K562 (cell line): ENCODE measurements around the gene IDNK. TPM values are rescaled to one million over a fixed set of nuclear protein-coding genes. Genes with fewer than 3 reads are reported as not detected.

Experiments used
- ATAC-seq: fragments of 200-7000 bp; cut with Tn5 transposase; 3 replicates; pipeline ENCODE4 v1.9.1; 2020; ENCODE audit warnings: moderate library complexity
- BruUV-seq: library from RNA; stranded (reverse); fragments of 400-500 nt; replicated peaks from 2 replicates; lab custom pipeline; 2021; lab: Mats Ljungman, UMichigan
- CTCF ChIA-PET: fragments of 300-600 bp; formaldehyde crosslinking; extraction: SDS; loops from one replicate; lab custom pipeline; 2021; ENCODE audit warnings: low intra/inter-chr PET ratio; lab: Yijun Ruan, JAX
- POLR2A ChIA-PET: fragments of 300-600, 350-650 bp; sonication (Branson Sonifier 250); formaldehyde crosslinking; extraction: SDS; loops from one replicate; lab custom pipeline; 2021; ENCODE audit warnings: antibody characterized with exemption, inconsistent platforms; lab: Yijun Ruan, JAX
- DNase-seq, 4 experiments: peaks; one replicate each; pipeline versions ENCODE4 v3.0.0 to v3.0.0-alpha.2; 2011 to 2018; ENCODE audit warnings: low spot score in 3 of 4, mixed read lengths in 3 of 4; ENCODE audit errors: extremely low read depth in 1 of 4
- FAIRE-seq: peaks from 2 replicates; lab custom pipeline; 2011; peaks lifted over from hg19 to GRCh38; lab: Jason Lieb, UNC
- H2AFZ ChIP-seq: 2 replicates; pipeline ENCODE4 v1.6.0; 2011; ENCODE audit warnings: low read depth, low read length, control low read depth, inconsistent platforms
- H3K27ac ChIP-seq: fragments of 200-600 bp; 3 replicates; pipeline ENCODE4 v1.8.0; 2011; ENCODE audit warnings: low read depth, mild to moderate bottlenecking, control low read depth, inconsistent platforms, low read length, moderate library complexity, mixed read lengths; ENCODE audit errors: extremely low read depth
- H3K27me3 ChIP-seq, 2 experiments: fragments of 300-600 bp in 1 of 2; 2 replicates in 1 of 2; 3 replicates in 1 of 2; pipeline versions ENCODE4 v1.6.0 to v1.8.0; 2011; ENCODE audit warnings: inconsistent platforms in 2 of 2, low read length in 2 of 2, mild to moderate bottlenecking in 1 of 2, mixed read lengths in 1 of 2, moderate library complexity in 1 of 2; ENCODE audit not compliant: control insufficient read depth in 2 of 2, insufficient read depth in 2 of 2
- H3K36me3 ChIP-seq: fragments of 300-600 bp; 3 replicates; pipeline ENCODE4 v1.8.0; 2011; ENCODE audit warnings: mild to moderate bottlenecking, low read length, inconsistent platforms; ENCODE audit not compliant: control insufficient read depth, insufficient read depth
- H3K4me1 ChIP-seq, 2 experiments: fragments of 200-600 bp in 1 of 2; replicated peaks in 1 of 2; 2 replicates in 1 of 2; 3 replicates in 1 of 2; pipeline versions ENCODE4 v1.5.1 to v1.8.0; 2011; ENCODE audit warnings: inconsistent platforms in 2 of 2, low read length in 2 of 2, mild to moderate bottlenecking in 1 of 2, mixed read lengths in 1 of 2, moderate library complexity in 1 of 2; ENCODE audit not compliant: control insufficient read depth in 2 of 2, insufficient read depth in 2 of 2
- H3K4me2 ChIP-seq: 2 replicates; pipeline ENCODE4 v1.6.1; 2011; ENCODE audit warnings: low read length, control low read depth, inconsistent platforms, mixed read lengths; ENCODE audit not compliant: insufficient read depth
- H3K4me3 ChIP-seq: fragments of 200-600 bp; sonication (generic), shearing (Covaris generic); 2 replicates; pipeline ENCODE4 v1.5.1; 2016; ENCODE audit warnings: control low read depth, inconsistent platforms
- H3K79me2 ChIP-seq: fragments of 200-600 bp; 3 replicates; pipeline ENCODE4 v1.8.0; 2011; ENCODE audit warnings: low read length, inconsistent platforms; ENCODE audit not compliant: control insufficient read depth, insufficient read depth
- H3K9ac ChIP-seq, 2 experiments: 2 replicates each; pipeline versions ENCODE4 v1.6.0 to v1.6.1; 2011; ENCODE audit warnings: low read depth in 2 of 2, low read length in 2 of 2, control low read depth in 1 of 2, inconsistent platforms in 1 of 2, mild to moderate bottlenecking in 1 of 2, mixed read lengths in 1 of 2; ENCODE audit not compliant: insufficient read depth in 1 of 2
- H3K9me1 ChIP-seq: one replicate; pipeline ENCODE4 v1.6.0; 2011; ENCODE audit warnings: inconsistent platforms, mild to moderate bottlenecking, low read length, moderate library complexity; ENCODE audit not compliant: control insufficient read depth, insufficient read depth
- H3K9me3 ChIP-seq: replicated peaks from 2 replicates; pipeline ENCODE4 v1.5.1; 2011; ENCODE audit warnings: low read depth, low read length, inconsistent platforms; ENCODE audit not compliant: control insufficient read depth, insufficient read depth
- H4K20me1 ChIP-seq: replicated peaks from 2 replicates; pipeline ENCODE4 v1.6.1; 2011; ENCODE audit warnings: low read length, inconsistent platforms, mixed read lengths; ENCODE audit not compliant: control insufficient read depth, insufficient read depth
- DNMT1 ChIP-seq: fragments of 450-650 bp; IDR thresholded peaks from 2 replicates; pipeline ENCODE4 v1.6.1; 2016; ENCODE audit warnings: antibody characterized with exemption, mild to moderate bottlenecking
- FOXP1 ChIP-seq: sonication (generic); formaldehyde crosslinking; IDR thresholded peaks from 2 replicates; pipeline ENCODE4 v1.8.0; 2022; ENCODE audit warnings: mild to moderate bottlenecking, missing genetic modification reagents
- MEF2A ChIP-seq: IDR thresholded peaks from 2 replicates; pipeline ENCODE4 v1.6.1; 2011; ENCODE audit warnings: low read depth, mild to moderate bottlenecking, low read length, moderate library complexity; ENCODE audit not compliant: control insufficient read depth
- SAFB2 ChIP-seq: fragments of 200-400 bp; formaldehyde crosslinking; IDR thresholded peaks from 2 replicates; pipeline ENCODE4 v1.6.1; 2018; ENCODE audit warnings: borderline replicate concordance, low read length, low read depth, moderate library complexity; ENCODE audit not compliant: severe bottlenecking
- SNRNP70 ChIP-seq: fragments of 200-400 bp; formaldehyde crosslinking; optimal IDR thresholded peaks from 2 replicates; pipeline ENCODE3; 2017; ENCODE audit warnings: low read depth, low read length
- SREBF1 ChIP-seq: fragments of 150-350 bp; IDR thresholded peaks from 2 replicates; pipeline ENCODE4 v1.6.1; 2014; ENCODE audit warnings: antibody characterized with exemption, low read depth, low read length, borderline replicate concordance
- TCF3 ChIP-seq: sonication (generic); formaldehyde crosslinking; IDR thresholded peaks from 2 replicates; pipeline ENCODE4 v1.4.0; 2020; ENCODE audit warnings: mild to moderate bottlenecking, missing genetic modification reagents
- TRIM25 ChIP-seq: fragments of 450-650 bp; IDR thresholded peaks from 2 replicates; pipeline ENCODE4 v1.7.0; 2016; ENCODE audit warnings: borderline replicate concordance
- ZNF174 ChIP-seq: fragments of 250-450 bp; sonication (Bioruptor Pico); IDR thresholded peaks from 2 replicates; pipeline ENCODE4 v1.4.0; 2020; ENCODE audit warnings: mild to moderate bottlenecking
- ZNF197 ChIP-seq: fragments of 200-800 bp; sonication (Bioruptor generic); IDR thresholded peaks from 2 replicates; pipeline ENCODE4 v1.6.1; 2016; ENCODE audit warnings: low read depth, missing genetic modification characterization, missing compliant biosample characterization
- ZNF324 ChIP-seq: fragments of 250-450 bp; sonication (Bioruptor Pico); IDR thresholded peaks from 2 replicates; pipeline ENCODE4 v1.4.0; 2020; ENCODE audit warnings: mild to moderate bottlenecking
- WGBS: fragments of 100-300 bp; shearing (Covaris generic); methylation state at CpG from one replicate; pipeline ENCODE4 v1.1.6; 2016; ENCODE audit warnings: low coverage, mixed read lengths; ENCODE audit not compliant: insufficient coverage; ENCODE audit errors: missing lambda C conversion rate; 5-methylcytosine and 5-hydroxymethylcytosine counted together
- in situ Hi-C: fragments of 300-500 bp; cut with MboI; formaldehyde crosslinking; loops from 4 replicates; pipeline ENCODE4 v1.15.0; 2018; ENCODE audit warnings: inconsistent platforms, mixed read lengths
- intact Hi-C: fragments of 100-400 bp; cut with micrococcal nuclease; formaldehyde crosslinking; loops from 2 replicates; pipeline ENCODE4 v1.14.2; 2022
- polyA plus RNA-seq, 8 experiments: library from polyadenylated mRNA; depleted of rRNA in 4 of 8; stranded (reverse) in 5 of 8; unstranded in 3 of 8; fragments of >200 nt; fragmentation: Nextera tagmentation in 2 of 8; fragmentation: Illumina TruSeq in 1 of 8; extraction: Ambion mirVana in 2 of 8; extraction: Trizol in 1 of 8; gene quantifications; 2 replicates each; pipeline versions ENCODE4 v1.2.1 to v1.2.3, GENCODE V29; 2011 to 2014; ENCODE audit warnings: inconsistent platforms in 1 of 8, missing spikeins in 1 of 8
- total RNA-seq, 7 experiments: library from RNA; depleted of rRNA in 6 of 7; stranded (reverse); fragments of >200 nt in 6 of 7; fragmentation: Illumina TruSeq in 2 of 7; extraction: Trizol in 2 of 7; gene quantifications; 2 replicates each; pipeline versions ENCODE4 v1.2.1 to v1.2.3, GENCODE V29; 2011 to 2021; ENCODE audit warnings: low replicate concordance in 1 of 7
- TF ChIP-seq, protein P1 (sequence below): fragments of 450-650 bp; formaldehyde crosslinking; IDR thresholded peaks from 2 replicates; pipeline ENCODE4 v1.4.0; 2020; ENCODE audit warnings: mild to moderate bottlenecking, moderate library complexity

Gene IDNK
- total and polyA plus RNA-seq, 9 of the 15 experiments (the other 6 are each of a cell fraction or from before 2014, with no cell fraction given), result 0.41 to 1.1 (median 0.55) TPM

- no peaks in the 10 kb centered on the region for H3K27me3 ChIP-seq
- no peaks in the 10 kb centered on the region for H3K79me2 ChIP-seq
- DNase-seq (no peak), ATAC-seq (no peak), FAIRE-seq (no peak)
- H3K4me3 ChIP-seq, result no peak overlapping the region
- ChIA-PET POLR2A (no interaction called here), CTCF (no interaction called here)
- 14% methylated on average over 1 of the region's 1 CpG for WGBS
- no peak for TF ChIP-seq FOXP1 (CRISPR knock-in tag)
- no peak for TF ChIP-seq SREBF1
- TF ChIP-seq SAFB2, result no peak
- no peak for TF ChIP-seq TRIM25
- no peak for TF ChIP-seq MEF2A
- no peak for TF ChIP-seq DNMT1
- TF ChIP-seq, protein P1, sequence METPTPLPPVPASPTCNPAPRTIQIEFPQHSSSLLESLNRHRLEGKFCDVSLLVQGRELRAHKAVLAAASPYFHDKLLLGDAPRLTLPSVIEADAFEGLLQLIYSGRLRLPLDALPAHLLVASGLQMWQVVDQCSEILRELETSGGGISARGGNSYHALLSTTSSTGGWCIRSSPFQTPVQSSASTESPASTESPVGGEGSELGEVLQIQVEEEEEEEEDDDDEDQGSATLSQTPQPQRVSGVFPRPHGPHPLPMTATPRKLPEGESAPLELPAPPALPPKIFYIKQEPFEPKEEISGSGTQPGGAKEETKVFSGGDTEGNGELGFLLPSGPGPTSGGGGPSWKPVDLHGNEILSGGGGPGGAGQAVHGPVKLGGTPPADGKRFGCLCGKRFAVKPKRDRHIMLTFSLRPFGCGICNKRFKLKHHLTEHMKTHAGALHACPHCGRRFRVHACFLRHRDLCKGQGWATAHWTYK (CRISPR knock-in tag), result no peak
- TF ChIP-seq ZNF174 (CRISPR knock-in tag), result no peak
- TF ChIP-seq TCF3 (CRISPR knock-in tag), result no peak
- no peak for TF ChIP-seq ZNF324
- TF ChIP-seq SNRNP70, result no peak
- TF ChIP-seq ZNF197 (CRISPR knock-in tag), result no peak
- H3K4me2 ChIP-seq, result no peak overlapping the region
- no peak overlapping the region for H2AFZ ChIP-seq
- no peaks in the 10 kb centered on the region for H4K20me1 ChIP-seq
- H3K27ac ChIP-seq, result no peak overlapping the region
- H3K4me1 ChIP-seq, result no peaks in the 10 kb centered on the region
- H3K36me3 ChIP-seq, result no peaks in the 10 kb centered on the region
- no peaks in the 10 kb centered on the region for H3K9me3 ChIP-seq
- intact Hi-C loops (loop anchor here (2.0 kb wide), 1 partner anchor 67 kb away; no protein-coding TSS in a partner anchor), in situ Hi-C loops (no loop called here)
- H3K9me1 ChIP-seq, result no peaks in the 10 kb centered on the region
- BruUV-seq, result no TSS peak
- H3K9ac ChIP-seq, result no peak overlapping the region
These were observed 40.9 kb upstream of the IDNK start for GRCh38 chr9:83582029-83582428.
